Heart right ventricle (tissue), 16 donors: Measurements from ENCODE around the gene EXOSC1. TPM values are rescaled to one million over a fixed set of nuclear protein-coding genes. Genes with fewer than 3 reads are reported as not detected.
"Not testable (repeated sequence)": the region's sequence is repeated elsewhere in the genome, so short reads cannot be mapped to it uniquely, and the experiment has no call there.

Source experiments
- ATAC-seq, 8 donors: fragments of 200-7000 bp; cut with Tn5 transposase; one replicate each; pipeline ENCODE4 v1.9.1; 2020; ENCODE audit warnings: mild to moderate bottlenecking in 8 of 8, moderate library complexity in 8 of 8, moderate number of reproducible peaks in 1 of 8
- DNase-seq, 2 donors: peaks; one replicate each; pipeline ENCODE4 v3.0.0-alpha.2; 2020
- H3K27ac ChIP-seq, 10 donors: fragments of 200-600 bp; sonication (generic) in 2 of 10; one replicate each; pipeline versions ENCODE4 v1.5.0 to v1.8.0; 2020 to 2022; ENCODE audit warnings: mild to moderate bottlenecking in 3 of 10
- H3K27me3 ChIP-seq, 7 donors: fragments of 200-600 bp; one replicate each; pipeline ENCODE4 v1.8.0; 2021 to 2022; ENCODE audit warnings: mild to moderate bottlenecking in 2 of 7
- H3K36me3 ChIP-seq, 9 donors: fragments of 200-600 bp; sonication (generic) in 1 of 9; one replicate each; pipeline versions ENCODE4 v1.5.0 to v1.8.0; 2020 to 2022; ENCODE audit warnings: mild to moderate bottlenecking in 2 of 9
- H3K4me1 ChIP-seq, 9 donors: fragments of 200-600 bp; sonication (generic) in 1 of 9; one replicate each; pipeline versions ENCODE4 v1.5.0 to v1.8.0; 2020 to 2022; ENCODE audit warnings: mild to moderate bottlenecking in 4 of 9
- H3K4me3 ChIP-seq, 10 donors: fragments of 200-600 bp; sonication (generic) in 2 of 10; one replicate each; pipeline versions ENCODE4 v1.5.0 to v1.8.0; 2020 to 2022; ENCODE audit warnings: mild to moderate bottlenecking in 7 of 10, moderate library complexity in 2 of 10
- H3K9me3 ChIP-seq, 11 donors: fragments of 200-600 bp in 10 of 11; sonication (generic) in 2 of 11; one replicate each; pipeline versions ENCODE4 v1.5.0 to v1.8.0; 2013 to 2022; ENCODE audit warnings: mild to moderate bottlenecking in 2 of 11, control low read depth in 1 of 11, moderate library complexity in 1 of 11
- CTCF ChIP-seq, 9 donors: fragments of 200-600 bp; sonication (generic) in 2 of 9; IDR thresholded peaks; one replicate each; pipeline versions ENCODE4 v1.5.0 to v1.8.0; 2021 to 2022; ENCODE audit warnings: antibody characterized with exemption in 9 of 9, mild to moderate bottlenecking in 5 of 9, moderate library complexity in 1 of 9
- WGBS, 2 donors: extraction: QIAGEN DNeasy Blood & Tissue Kit; methylation state at CpG; one replicate each; pipeline ENCODE4 v1.1.7; 2013; ENCODE audit warnings: inconsistent platforms in 1 of 2; 5-methylcytosine and 5-hydroxymethylcytosine counted together
- intact Hi-C, 10 donors: fragments of 100-400 bp; cut with DNase I; formaldehyde crosslinking; loops; one replicate each; pipeline versions ENCODE4 v1.11.1 to v1.14.2; 2022
- polyA plus RNA-seq, 2 donors: library from polyadenylated mRNA; stranded (reverse); fragments of 200-250 nt; gene quantifications; one replicate each; pipeline ENCODE4 v1.2.3, GENCODE V29; 2013
- total RNA-seq, 10 donors: library from RNA; stranded (reverse); fragmentation: NEBNext Ultra II Directional in 3 of 10; extraction: Animal tissue kit (Norgen Biotek cat#: 25700) in 3 of 10; gene quantifications; one replicate each; pipeline versions ENCODE4 v1.2.1 to v1.2.4, GENCODE V29; 2021 to 2023
- donor health status: Arrhythmogenic right ventricular cardiomyopathy.
- donor health status: ischemic (EF 13 %, LVEDD 7.1; RV severe dilation, severe dysfunction).
- donor health status: healthy with polysubstance abuse.
- donor health status: DM: no; HTN: yes; CAD: no.
- donor health status: DM: no; HTN: no; CAD: no.
- donor health status: ischemic (EF 25% LVEDD 6.9; RV normal size, moderate dysfunction).
- donor health status: ischemic (EF 25% LVEDD 5.7; RV mildly dilated, moderate dysfunction).
- donor health status: healthy.
- donor health status: DM: yes; HTN: yes; CAD: no.
- donor health status: Ischemic cardiomyopathy.
- donor health status: ischemic (EF 35%, LVEDD 5.7; RV mildly dilated, moderate dysfunction).
- donor health status: nonischemic (EF 11% LVEDD 7.7; RV severe dilation, severe dysfunction).
- donor health status: DM: yes; HTN: yes; CAD: no.
- donor health status: PGD.
- donor health status: ischemic (EF 29% LVEDD 5.4; RV normal size, mild dysfunction).
- donor health status: nonischemic (EF 23%, LVEDD 6.1; RV moderate dilation, normal function).

Gene EXOSC1
- total and polyA plus RNA-seq, 12 donors = 11.7 to 31.3 (median 15.8) TPM

GRCh38 chr10:97474918-97475317 is 29.1 kb upstream of the EXOSC1 start:
- no peak for TF ChIP-seq CTCF (IDR thresholded peaks at IDR 0.05)
- Histone ChIP-seq H3K27ac (no peak overlapping the region), H3K36me3 (peaks cover 0 to 100% (median 73%) of the 10 kb centered on the region in 9 donors), H3K4me1 (peaks cover 0 to 16% (median 0%) of the 10 kb centered on the region in 9 donors), H3K4me3 (no peak overlapping the region), H3K9me3 (no peaks in the 10 kb centered on the region), H3K27me3 (no peaks in the 10 kb centered on the region)
- intact Hi-C loops = no loop called here
- ATAC-seq (no peak), DNase-seq (no peak)
- WGBS, 2 donors = 98 to 99% methylated on average over 4 of the region's 4 CpGs

- Histone ChIP-seq H3K4me1 (peaks cover 0 to 12% (median 2%) of the 10 kb centered on the region in 9 donors), H3K36me3 (peaks cover 0 to 100% (median 86%) of the 10 kb centered on the region in 9 donors)
- H3K9me3 ChIP-seq, DNase-seq, ATAC-seq, H3K4me3 ChIP-seq, H3K27ac ChIP-seq, H3K27me3 ChIP-seq: not testable (repeated sequence)
- intact Hi-C loops = loop anchor here in 1 of 10 donors (10.0 kb wide), 1 partner anchor 146 kb away; no protein-coding TSS in a partner anchor
- WGBS, 2 donors = 90 to 93% methylated on average over 12 of the region's 12 CpGs
Observed at GRCh38 chr10:97468781-97469180, 23.0 kb upstream of the EXOSC1 start.

GRCh38 chr10:97468162-97468561 is 22.4 kb upstream of the EXOSC1 start:
- DNase-seq (no peak), ATAC-seq (no peak)
- no peak overlapping the region for H3K4me3 ChIP-seq
- 79 to 84% methylated on average over 3 of the region's 3 CpGs for WGBS, 2 donors
- H3K27ac ChIP-seq = no peak overlapping the region
- H3K9me3 ChIP-seq = no peaks in the 10 kb centered on the region
- peaks cover 0 to 100% (median 83%) of the 10 kb centered on the region in 9 donors for H3K36me3 ChIP-seq
- intact Hi-C loops = loop anchor here in 1 of 10 donors (10.0 kb wide), 1 partner anchor 147 kb away; no protein-coding TSS in a partner anchor
- H3K27me3 ChIP-seq = no peaks in the 10 kb centered on the region
- H3K4me1 ChIP-seq = peaks cover 0 to 16% (median 4%) of the 10 kb centered on the region in 9 donors
- no peak for TF ChIP-seq CTCF (IDR thresholded peaks at IDR 0.05)

- H3K4me3 ChIP-seq = no peak overlapping the region
- no peaks in the 10 kb centered on the region for H3K9me3 ChIP-seq
- H3K27ac ChIP-seq = peak overlapping the region in 1 of 10 donors; percentile 6
- DNase-seq (no peak), ATAC-seq (no peak)
- peaks cover 0 to 16% (median 4%) of the 10 kb centered on the region in 9 donors for H3K4me1 ChIP-seq
- intact Hi-C loops = loop anchor here in 1 of 10 donors (10.0 kb wide), 1 partner anchor 148 kb away; no protein-coding TSS in a partner anchor
- no peaks in the 10 kb centered on the region for H3K27me3 ChIP-seq
- no peak for TF ChIP-seq CTCF (IDR thresholded peaks at IDR 0.05)
- 88 to 90% methylated on average over 4 of the region's 4 CpGs for WGBS, 2 donors
- H3K36me3 ChIP-seq = peaks cover 0 to 100% (median 82%) of the 10 kb centered on the region in 9 donors
Observed at GRCh38 chr10:97466755-97467154, 20.9 kb upstream of the EXOSC1 start.

GRCh38 chr10:97465982-97466381 is 20.2 kb upstream of the EXOSC1 start:
- no peaks in the 10 kb centered on the region for H3K27me3 ChIP-seq
- DNase-seq (no peak), ATAC-seq (peak in 1 of 8 donors; percentile 18)
- 83 to 88% methylated on average over 7 of the region's 7 CpGs for WGBS, 2 donors
- TF ChIP-seq CTCF (IDR thresholded peaks at IDR 0.05) = no peak
- no peaks in the 10 kb centered on the region for H3K9me3 ChIP-seq
- H3K4me3 ChIP-seq = no peak overlapping the region
- intact Hi-C loops = loop anchor here in 1 of 10 donors (10.0 kb wide), 1 partner anchor 149 kb away; no protein-coding TSS in a partner anchor
- peak overlapping the region in 3 of 10 donors; percentile 6 to 44 (median 18) for H3K27ac ChIP-seq
- peaks cover 0 to 16% (median 4%) of the 10 kb centered on the region in 9 donors for H3K4me1 ChIP-seq
- peaks cover 0 to 100% (median 90%) of the 10 kb centered on the region in 9 donors for H3K36me3 ChIP-seq
